Stimulated activated CD8-positive, alpha-beta memory T cell treated with anti-CD3 and anti-CD28 coated beads, Interleukin-4, amount 100 ng/mL, for 24 hours (primary cell): ENCODE results near the gene CAMK1D.

ENCODE experiments used
- DNase-seq: peaks from one replicate; pipeline ENCODE4 v3.0.0-alpha.2; 2020; ENCODE audit warnings: low read depth

The CAMK1D gene

GRCh38 chr10:12828736-12829135, 479.4 kb downstream of the CAMK1D start:
- DNase-seq, result no peak

GRCh38 chr10:12829831-12830390, 480.6 kb downstream of the CAMK1D start:
- DNase-seq, result no peak

- no peak for DNase-seq
Measured at GRCh38 chr10:12832096-12832495, 482.7 kb downstream of the CAMK1D start.

GRCh38 chr10:12833451-12833850, 484.1 kb downstream of the CAMK1D start:
- DNase-seq, result no peak

- DNase-seq, result no peak
Measured at GRCh38 chr10:12834116-12834665, 484.8 kb downstream of the CAMK1D start.

- no peak for DNase-seq
Measured at GRCh38 chr10:12834721-12835120, 485.4 kb downstream of the CAMK1D start.

- DNase-seq, result no peak
Measured at GRCh38 chr10:12835709-12836108, 486.4 kb downstream of the CAMK1D start.

GRCh38 chr10:12838366-12838765, 489.0 kb downstream of the CAMK1D start:
- no peak for DNase-seq

GRCh38 chr10:12838995-12839927, 489.9 kb downstream of the CAMK1D start:
- DNase-seq, result no peak

- DNase-seq, result no peak
Measured at GRCh38 chr10:12839941-12840611, 490.7 kb downstream of the CAMK1D start.

GRCh38 chr10:12841426-12841825, 492.1 kb downstream of the CAMK1D start:
- DNase-seq, result no peak

GRCh38 chr10:12841826-12842225, 492.5 kb downstream of the CAMK1D start:
- DNase-seq, result no peak

- DNase-seq, result no peak
Measured at GRCh38 chr10:12842310-12842709, 493.0 kb downstream of the CAMK1D start.

- DNase-seq, result no peak
Measured at GRCh38 chr10:12843296-12843945, 494.1 kb downstream of the CAMK1D start.

GRCh38 chr10:12844811-12845483, 495.6 kb downstream of the CAMK1D start:
- no peak for DNase-seq

GRCh38 chr10:12846718-12847117, 497.4 kb downstream of the CAMK1D start:
- DNase-seq, result no peak

- DNase-seq, result peak; percentile 11
Measured at GRCh38 chr10:12847361-12847975, 498.1 kb downstream of the CAMK1D start.

GRCh38 chr10:12848439-12849173, 499.3 kb downstream of the CAMK1D start:
- DNase-seq, result no peak

GRCh38 chr10:12849319-12850181, 500.2 kb downstream of the CAMK1D start:
- no peak for DNase-seq
